HCT116 (cell line): ENCODE measurements around the gene DRD2. TPM values are rescaled to one million over a fixed set of nuclear protein-coding genes. Genes with fewer than 3 reads are reported as not detected.

ENCODE experiments used
- ATAC-seq: fragments of 200-7000 bp; cut with Tn5 transposase; 2 replicates; pipeline ENCODE4 v1.9.1; 2020; ENCODE audit warnings: mild to moderate bottlenecking, moderate library complexity
- BruUV-seq: library from RNA; stranded (reverse); fragments of 400-500 nt; replicated peaks from 2 replicates; lab custom pipeline; 2021; lab: Mats Ljungman, UMichigan
- CTCF ChIA-PET: fragments of 300-600 bp; sonication (Branson Sonifier 250); formaldehyde crosslinking; loops from one replicate; lab custom pipeline; 2021; ENCODE audit warnings: antibody characterized with exemption; lab: Charles Lee
- POLR2A ChIA-PET: fragments of 300-600, 350-600 bp; sonication (Branson Sonifier 250); formaldehyde crosslinking; loops from one replicate; lab custom pipeline; 2021; ENCODE audit warnings: antibody characterized with exemption; lab: Charles Lee
- RAD21 ChIA-PET, 2 experiments: fragments of 300-600 bp; sonication (Branson Sonifier 250); formaldehyde crosslinking; loops; one replicate each; lab custom pipeline; 2023; ENCODE audit warnings: low total read pairs in 2 of 2; ENCODE audit not compliant: uncharacterized antibody in 2 of 2, unreplicated experiment in 2 of 2, low non-redundant PET in 1 of 2; lab: Charles Lee
- DNase-seq: peaks from one replicate; pipeline ENCODE4 v3.0.0-alpha.2; 2010; ENCODE audit warnings: low read depth, low spot score
- H2AFZ ChIP-seq: fragments of 200-600 bp; shearing (Covaris generic), sonication (generic); 2 replicates; pipeline ENCODE4 v1.6.1; 2017; ENCODE audit warnings: low read depth, mixed run types, mixed read lengths, antibody characterized with exemption, low read length; ENCODE audit not compliant: poor library complexity, severe bottlenecking
- H3K27ac ChIP-seq: 2 replicates; pipeline ENCODE4 v1.5.1; 2012; ENCODE audit warnings: low read depth, low read length
- H3K27me3 ChIP-seq: fragments of 200-600 bp; sonication (generic); 2 replicates; pipeline ENCODE4 v1.6.1; 2016; ENCODE audit warnings: mixed run types, low read length, mixed read lengths; ENCODE audit not compliant: insufficient read depth
- H3K36me3 ChIP-seq, 2 experiments: fragments of 200-500 bp in 1 of 2; fragments of 200-600 bp in 1 of 2; sonication (Bioruptor generic) in 1 of 2; sonication (generic) in 1 of 2; 2 replicates each; pipeline versions ENCODE4 v1.5.1 to v1.6.1; 2014 to 2016; ENCODE audit warnings: low read length in 2 of 2, inconsistent platforms in 1 of 2, mixed read lengths in 1 of 2, mixed run types in 1 of 2; ENCODE audit not compliant: insufficient read depth in 2 of 2, control insufficient read depth in 1 of 2
- H3K4me1 ChIP-seq, 2 experiments: fragments of 200-600 bp in 1 of 2; sonication (generic) in 1 of 2; 2 replicates each; pipeline versions ENCODE4 v1.5.1 to v1.6.1; 2012 to 2017; ENCODE audit warnings: low read length in 2 of 2, inconsistent platforms in 1 of 2, mild to moderate bottlenecking in 1 of 2, mixed read lengths in 1 of 2, mixed run types in 1 of 2, moderate library complexity in 1 of 2; ENCODE audit not compliant: insufficient read depth in 2 of 2, control insufficient read depth in 1 of 2
- H3K4me2 ChIP-seq: fragments of 200-600 bp; sonication (generic); 2 replicates; pipeline ENCODE4 v1.6.1; 2017; ENCODE audit warnings: mixed run types, low read length, mixed read lengths
- H3K4me3 ChIP-seq, 2 experiments: fragments of 200-600 bp in 1 of 2; sonication (generic) in 1 of 2; replicated peaks in 1 of 2; 2 replicates each; pipeline ENCODE4 v1.5.1; 2011 to 2016; ENCODE audit warnings: low read length in 2 of 2, control low read depth in 1 of 2, low read depth in 1 of 2, mild to moderate bottlenecking in 1 of 2, mixed read lengths in 1 of 2, mixed run types in 1 of 2
- H3K79me2 ChIP-seq: fragments of 200-600 bp; sonication (generic); 2 replicates; pipeline ENCODE4 v1.6.1; 2017; ENCODE audit warnings: mild to moderate bottlenecking, mixed run types, low read length, moderate library complexity, mixed read lengths; ENCODE audit not compliant: insufficient read depth
- H3K9ac ChIP-seq: fragments of 200-600 bp; sonication (generic); 2 replicates; pipeline ENCODE4 v1.6.1; 2016; ENCODE audit warnings: low read length, mixed read lengths
- H3K9me2 ChIP-seq: fragments of 200-600 bp; sonication (generic), shearing (Covaris generic); 2 replicates; pipeline ENCODE4 v1.6.1; 2017; ENCODE audit warnings: mixed run types, mild to moderate bottlenecking, moderate library complexity; ENCODE audit not compliant: insufficient read depth
- H3K9me3 ChIP-seq, 2 experiments: fragments of 200-500 bp in 1 of 2; fragments of 200-600 bp in 1 of 2; sonication (Bioruptor generic) in 1 of 2; sonication (generic) in 1 of 2; 2 replicates each; pipeline ENCODE4 v1.6.1; 2014 to 2017; ENCODE audit warnings: low read length in 2 of 2, mixed read lengths in 2 of 2, inconsistent platforms in 1 of 2, low read depth in 1 of 2, mild to moderate bottlenecking in 1 of 2, mixed run types in 1 of 2, moderate library complexity in 1 of 2; ENCODE audit not compliant: control insufficient read depth in 1 of 2, insufficient read depth in 1 of 2
- H4K20me1 ChIP-seq: fragments of 200-600 bp; sonication (generic), shearing (Covaris generic); 2 replicates; pipeline ENCODE4 v1.6.1; 2017; ENCODE audit warnings: mixed run types, mild to moderate bottlenecking, moderate library complexity; ENCODE audit not compliant: insufficient read depth
- ATF3 ChIP-seq: IDR thresholded peaks from 2 replicates; pipeline ENCODE4 v1.6.1; 2012
- CBX3 ChIP-seq: IDR thresholded peaks from 2 replicates; pipeline ENCODE4 v1.6.1; 2012; ENCODE audit warnings: low read depth
- CEBPB ChIP-seq: IDR thresholded peaks from 2 replicates; pipeline ENCODE4 v1.6.1; 2012; ENCODE audit warnings: low read depth
- CTCF ChIP-seq, 3 experiments: fragments of 200-600 bp in 1 of 3; sonication (generic) in 1 of 3; IDR thresholded peaks in 2 of 3; conservative IDR thresholded peaks in 1 of 3; 2 replicates each; pipeline ENCODE4 v1.5.1; 2012 to 2017; ENCODE audit warnings: low read depth in 2 of 3, low read length in 2 of 3, antibody characterized with exemption in 1 of 3, borderline replicate concordance in 1 of 3, control low read depth in 1 of 3, mild to moderate bottlenecking in 1 of 3, mixed read lengths in 1 of 3, mixed run types in 1 of 3, moderate library complexity in 1 of 3; ENCODE audit not compliant: insufficient read depth in 1 of 3
- ELF1 ChIP-seq: IDR thresholded peaks from 2 replicates; pipeline ENCODE4 v1.6.1; 2012; ENCODE audit warnings: low read depth, borderline replicate concordance
- EZH2 ChIP-seq: fragments of 200-600 bp; sonication (generic); IDR thresholded peaks from 2 replicates; pipeline ENCODE4 v1.6.1; 2017; ENCODE audit warnings: antibody characterized with exemption, mixed run types
- EZH2phosphoT487 ChIP-seq: fragments of 200-600 bp; IDR thresholded peaks from 2 replicates; pipeline ENCODE4 v1.6.1; 2018; ENCODE audit warnings: antibody characterized with exemption, borderline replicate concordance
- FOSL1 ChIP-seq: IDR thresholded peaks from 2 replicates; pipeline ENCODE4 v1.6.1; 2012; ENCODE audit warnings: low read depth
- JUND ChIP-seq: IDR thresholded peaks from 2 replicates; pipeline ENCODE4 v1.6.1; 2012
- MAX ChIP-seq: IDR thresholded peaks from 2 replicates; pipeline ENCODE4 v1.6.1; 2012
- POLR2A ChIP-seq: IDR thresholded peaks from 2 replicates; pipeline ENCODE4 v1.7.0; 2011; ENCODE audit warnings: borderline replicate concordance; ENCODE audit not compliant: insufficient read depth, insufficient read length; ENCODE audit errors: extremely low read depth
- POLR2AphosphoS5 ChIP-seq: IDR thresholded peaks from 2 replicates; pipeline ENCODE4 v1.6.1; 2011; ENCODE audit warnings: mild to moderate bottlenecking, low read depth, low read length, moderate library complexity
- RAD21 ChIP-seq: IDR thresholded peaks from 2 replicates; pipeline ENCODE4 v1.6.1; 2012; ENCODE audit warnings: low read depth, mild to moderate bottlenecking
- SIN3A ChIP-seq: IDR thresholded peaks from 2 replicates; pipeline ENCODE4 v1.6.1; 2012; ENCODE audit warnings: low read depth
- SRF ChIP-seq: IDR thresholded peaks from 2 replicates; pipeline ENCODE4 v1.6.1; 2012; ENCODE audit warnings: low read depth
- TCF7L2 ChIP-seq: IDR thresholded peaks from 2 replicates; pipeline ENCODE4 v1.7.0; 2011; ENCODE audit warnings: borderline replicate concordance, inconsistent platforms; ENCODE audit not compliant: insufficient read depth, insufficient read length; ENCODE audit errors: extremely low read depth
- YY1 ChIP-seq: IDR thresholded peaks from 2 replicates; pipeline ENCODE4 v1.6.1; 2011; ENCODE audit warnings: low read length, low read depth, moderate library complexity, mild to moderate bottlenecking; ENCODE audit not compliant: insufficient replicate concordance; ENCODE audit errors: extremely low read depth
- ZNF274 ChIP-seq: fragments of 200-500 bp; sonication (Bioruptor generic); IDR thresholded peaks from 2 replicates; pipeline ENCODE4 v1.6.1; 2014; ENCODE audit warnings: mild to moderate bottlenecking, low read depth, low read length, inconsistent platforms
- intact Hi-C: fragments of 100-400 bp; cut with micrococcal nuclease; formaldehyde crosslinking; loops from 2 replicates; pipeline ENCODE4 v1.10.0; 2022
- total RNA-seq: library from RNA; stranded (reverse); gene quantifications from one replicate; pipeline ENCODE4 v1.2.1, GENCODE V29; 2021; ENCODE audit not compliant: unreplicated experiment

The DRD2 gene
- total RNA-seq, 1 experiment from 2014 or later = not detected

GRCh38 chr11:113376156-113376555 is 99.0 kb downstream of the DRD2 start:
- BruUV-seq = no TSS peak
- Histone ChIP-seq H3K27me3 (no peaks in the 10 kb centered on the region), H3K9me3 (no peaks in the 10 kb centered on the region), H3K4me1 (peaks cover 0 to 5% of the 10 kb centered on the region in 2 experiments; a peak in 1 of 4 replicates), H3K9ac (no peak overlapping the region), H3K36me3 (no peaks in the 10 kb centered on the region), H2AFZ (no peak overlapping the region), H3K9me2 (no peaks in the 10 kb centered on the region), H4K20me1 (no peaks in the 10 kb centered on the region), H3K27ac (no peak overlapping the region), H3K4me3 (no peak overlapping the region), H3K4me2 (no peak overlapping the region), H3K79me2 (no peaks in the 10 kb centered on the region)
- RAD21 ChIA-PET = no interaction called here
- POLR2A ChIA-PET = no interaction called here
- ATAC-seq = no peak
- TF ChIP-seq TCF7L2 (no peak), SRF (no peak), CTCF (IDR thresholded peaks at IDR 0.05 in 2 of 3, conservative IDR thresholded peaks at IDR 0.05 in 1 of 3; ENCODE audit: borderline replicate concordance in 1 of 3, insufficient read depth in 1 of 3, low read depth in 2 of 3, low read length in 2 of 3) (no peak), EZH2 (no peak), FOSL1 (no peak), ZNF274 (no peak), POLR2AphosphoS5 (no peak), YY1 (no peak), MAX (no peak), EZH2phosphoT487 (no peak), SIN3A (no peak), RAD21 (no peak), CBX3 (no peak), CEBPB (no peak), JUND (no peak), ELF1 (no peak), ATF3 (no peak), POLR2A (no peak)
- CTCF ChIA-PET = no interaction called here
- intact Hi-C loops = no loop called here
- no peak for DNase-seq
